ENCODE measurements around the gene TSPYL2.

DNA sequence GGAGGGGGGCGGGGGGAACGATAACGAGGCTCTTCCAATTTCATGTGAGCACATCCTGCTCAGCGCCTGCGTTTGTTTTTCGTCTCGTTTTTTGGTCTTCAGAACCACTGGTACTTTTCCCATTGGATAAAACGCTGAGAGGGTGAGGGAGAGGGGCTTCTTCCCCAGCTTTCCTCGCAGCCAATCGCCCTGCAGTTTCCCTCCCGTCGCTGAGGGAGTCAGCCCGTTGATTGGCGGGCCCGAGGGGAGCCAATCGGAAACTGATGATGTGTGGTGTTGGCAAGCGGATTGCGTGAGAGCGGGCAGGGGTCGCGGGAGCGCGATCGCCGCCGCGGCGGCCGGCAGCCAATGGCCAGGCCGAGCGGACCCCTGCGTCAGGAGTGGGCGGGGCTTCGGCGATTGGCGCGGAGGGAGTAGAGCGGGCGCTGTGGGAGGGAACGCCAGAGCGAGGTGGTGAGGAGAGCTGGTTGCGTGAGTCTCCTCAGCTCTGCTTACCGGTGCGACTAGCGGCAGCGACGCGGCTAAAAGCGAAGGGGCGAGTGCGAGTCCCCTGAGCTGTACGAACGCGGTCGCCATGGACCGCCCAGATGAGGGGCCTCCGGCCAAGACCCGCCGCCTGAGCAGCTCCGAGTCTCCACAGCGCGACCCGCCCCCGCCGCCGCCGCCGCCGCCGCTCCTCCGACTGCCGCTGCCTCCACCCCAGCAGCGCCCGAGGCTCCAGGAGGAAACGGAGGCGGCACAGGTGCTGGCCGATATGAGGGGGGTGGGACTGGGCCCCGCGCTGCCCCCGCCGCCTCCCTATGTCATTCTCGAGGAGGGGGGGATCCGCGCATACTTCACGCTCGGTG is at the start of gene TSPYL2:
- TF ChIP-seq, protein P1, sequence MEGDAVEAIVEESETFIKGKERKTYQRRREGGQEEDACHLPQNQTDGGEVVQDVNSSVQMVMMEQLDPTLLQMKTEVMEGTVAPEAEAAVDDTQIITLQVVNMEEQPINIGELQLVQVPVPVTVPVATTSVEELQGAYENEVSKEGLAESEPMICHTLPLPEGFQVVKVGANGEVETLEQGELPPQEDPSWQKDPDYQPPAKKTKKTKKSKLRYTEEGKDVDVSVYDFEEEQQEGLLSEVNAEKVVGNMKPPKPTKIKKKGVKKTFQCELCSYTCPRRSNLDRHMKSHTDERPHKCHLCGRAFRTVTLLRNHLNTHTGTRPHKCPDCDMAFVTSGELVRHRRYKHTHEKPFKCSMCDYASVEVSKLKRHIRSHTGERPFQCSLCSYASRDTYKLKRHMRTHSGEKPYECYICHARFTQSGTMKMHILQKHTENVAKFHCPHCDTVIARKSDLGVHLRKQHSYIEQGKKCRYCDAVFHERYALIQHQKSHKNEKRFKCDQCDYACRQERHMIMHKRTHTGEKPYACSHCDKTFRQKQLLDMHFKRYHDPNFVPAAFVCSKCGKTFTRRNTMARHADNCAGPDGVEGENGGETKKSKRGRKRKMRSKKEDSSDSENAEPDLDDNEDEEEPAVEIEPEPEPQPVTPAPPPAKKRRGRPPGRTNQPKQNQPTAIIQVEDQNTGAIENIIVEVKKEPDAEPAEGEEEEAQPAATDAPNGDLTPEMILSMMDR (IDR thresholded peaks at IDR 0.05) = peak in 2 of 5 experiments; percentile 39 to 42
- peak; percentile 90 to 99 for TF ChIP-seq POLR2A (IDR thresholded peaks at IDR 0.05)
- peak; percentile 26 to 99 for TF ChIP-seq EP300 (IDR thresholded peaks at IDR 0.05)
